Natural killer cell (primary cell): Measurements from ENCODE around the gene ATP5ME. TPM values are rescaled to one million over a fixed set of nuclear protein-coding genes. Genes with fewer than 3 reads are reported as not detected.

ENCODE experiments used
- ATAC-seq, 3 donors: fragments of 150-1000 bp in 2 of 3; fragments of 200-7000 bp in 1 of 3; cut with Tn5 transposase; 1 replicate in 1 of 3; 2 replicates in 2 of 3; pipeline ENCODE4 v1.10.0; 2021; ENCODE audit warnings: mild to moderate bottlenecking in 2 of 3, moderate library complexity in 2 of 3
- DNase-seq, 2 donors: peaks; one replicate each; pipeline versions ENCODE4 v3.0.0 to v3.0.0-alpha.2; 2013 to 2021; ENCODE audit warnings: mixed read lengths in 1 of 2
- H3K27ac ChIP-seq: one replicate; pipeline ENCODE4 v1.5.1; 2013; ENCODE audit warnings: mild to moderate bottlenecking, low read length
- H3K27me3 ChIP-seq: one replicate; pipeline ENCODE4 v1.6.1; 2013; ENCODE audit warnings: low read length; ENCODE audit not compliant: control insufficient read depth, insufficient read depth
- H3K36me3 ChIP-seq: one replicate; pipeline ENCODE4 v1.6.1; 2013; ENCODE audit warnings: low read length; ENCODE audit not compliant: control insufficient read depth, insufficient read depth
- H3K4me1 ChIP-seq: one replicate; pipeline ENCODE4 v1.6.1; 2013; ENCODE audit warnings: low read length; ENCODE audit not compliant: control insufficient read depth, insufficient read depth
- H3K4me3 ChIP-seq: one replicate; pipeline ENCODE4 v1.5.1; 2013; ENCODE audit warnings: low read length
- H3K9me3 ChIP-seq: one replicate; pipeline ENCODE4 v1.6.1; 2013; ENCODE audit warnings: low read length; ENCODE audit not compliant: control insufficient read depth, insufficient read depth
- H3K27ac Mint-ChIP-seq, 2 donors: one replicate each; pipeline ENCODE4 v1.8.0; 2022; ENCODE audit warnings: mild to moderate bottlenecking in 2 of 2, mixed read lengths in 2 of 2, moderate library complexity in 1 of 2
- H3K27me3 Mint-ChIP-seq, 2 donors: one replicate each; pipeline ENCODE4 v1.8.0; 2022; ENCODE audit warnings: low read depth in 2 of 2, mixed read lengths in 2 of 2
- H3K36me3 Mint-ChIP-seq: one replicate; pipeline ENCODE4 v1.8.0; 2022; ENCODE audit warnings: mixed read lengths
- H3K4me1 Mint-ChIP-seq, 2 donors: one replicate each; pipeline ENCODE4 v1.8.0; 2022; ENCODE audit warnings: mixed read lengths in 2 of 2
- H3K4me3 Mint-ChIP-seq: one replicate; pipeline ENCODE4 v1.8.0; 2022; ENCODE audit warnings: mild to moderate bottlenecking, moderate library complexity, mixed read lengths
- H3K9me3 Mint-ChIP-seq, 2 donors: one replicate each; pipeline ENCODE4 v1.8.0; 2022; ENCODE audit warnings: mixed read lengths in 2 of 2
- WGBS: methylation state at CpG from one replicate; pipeline ENCODE4 v1.1.7; 2013; ENCODE audit warnings: missing lambda C conversion rate; ENCODE audit not compliant: insufficient coverage; 5-methylcytosine and 5-hydroxymethylcytosine counted together
- intact Hi-C: fragments of 100-400 bp; cut with micrococcal nuclease; formaldehyde crosslinking; loops from one replicate; pipeline ENCODE4 v1.14.2; 2022
- total RNA-seq, 4 donors: library from RNA; stranded (reverse); fragments of 120-200 nt in 1 of 4; gene quantifications; one replicate each; pipeline versions ENCODE4 v1.2.3 to v1.2.4, GENCODE V29; 2013 to 2022
- TF ChIP-seq, protein P1 (sequence below): fragments of 200-600 bp; IDR thresholded peaks from one replicate; pipeline ENCODE4 v1.8.0; 2022; ENCODE audit warnings: antibody characterized with exemption

ATP5ME gene
- total RNA-seq, 3 donors from 2014 or later (not counting 1 experiment from before 2014, with no cell fraction given), result 114 to 140 (median 136) TPM

DNA sequence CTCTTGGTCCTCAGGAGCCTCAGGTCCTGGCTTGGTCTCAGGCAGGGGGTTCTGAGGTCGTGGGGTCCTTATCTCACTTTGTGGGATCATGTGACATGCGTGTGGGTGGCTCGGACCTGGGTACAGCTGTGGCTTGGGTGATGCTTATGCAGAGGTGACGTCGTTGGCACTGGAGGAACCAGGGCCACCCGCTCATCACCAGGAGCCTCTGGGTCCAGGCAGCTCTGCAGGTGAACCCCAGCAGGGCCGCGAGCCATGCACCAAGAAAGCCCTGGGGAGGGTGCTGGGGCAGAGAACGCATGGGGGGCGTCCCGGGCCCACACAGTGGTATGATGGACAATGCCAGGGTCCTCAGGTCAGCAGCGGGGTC, 8.7 kb downstream of the ATP5ME start:
- Histone ChIP-seq H3K27ac (no peak overlapping the region), H3K9me3 (no peaks in the 10 kb centered on the region), H3K27me3 (no peaks in the 10 kb centered on the region), H3K4me1 (peaks cover 24% of the 10 kb centered on the region), H3K4me3 (no peak overlapping the region), H3K36me3 (no peaks in the 10 kb centered on the region)
- ATAC-seq (no peak), DNase-seq (no peak)
- TF ChIP-seq, protein P1, sequence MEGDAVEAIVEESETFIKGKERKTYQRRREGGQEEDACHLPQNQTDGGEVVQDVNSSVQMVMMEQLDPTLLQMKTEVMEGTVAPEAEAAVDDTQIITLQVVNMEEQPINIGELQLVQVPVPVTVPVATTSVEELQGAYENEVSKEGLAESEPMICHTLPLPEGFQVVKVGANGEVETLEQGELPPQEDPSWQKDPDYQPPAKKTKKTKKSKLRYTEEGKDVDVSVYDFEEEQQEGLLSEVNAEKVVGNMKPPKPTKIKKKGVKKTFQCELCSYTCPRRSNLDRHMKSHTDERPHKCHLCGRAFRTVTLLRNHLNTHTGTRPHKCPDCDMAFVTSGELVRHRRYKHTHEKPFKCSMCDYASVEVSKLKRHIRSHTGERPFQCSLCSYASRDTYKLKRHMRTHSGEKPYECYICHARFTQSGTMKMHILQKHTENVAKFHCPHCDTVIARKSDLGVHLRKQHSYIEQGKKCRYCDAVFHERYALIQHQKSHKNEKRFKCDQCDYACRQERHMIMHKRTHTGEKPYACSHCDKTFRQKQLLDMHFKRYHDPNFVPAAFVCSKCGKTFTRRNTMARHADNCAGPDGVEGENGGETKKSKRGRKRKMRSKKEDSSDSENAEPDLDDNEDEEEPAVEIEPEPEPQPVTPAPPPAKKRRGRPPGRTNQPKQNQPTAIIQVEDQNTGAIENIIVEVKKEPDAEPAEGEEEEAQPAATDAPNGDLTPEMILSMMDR, result no peak
- Mint-ChIP-seq H3K4me1 (peaks cover 5 to 20% of the 10 kb centered on the region in 2 donors), H3K9me3 (peaks cover 0 to 2% of the 10 kb centered on the region in 2 donors), H3K27me3 (no peaks in the 10 kb centered on the region), H3K27ac (peak overlapping the region in 1 of 2 donors; percentile 89), H3K36me3 (no peaks in the 10 kb centered on the region), H3K4me3 (peak overlapping the region; percentile 83)
- intact Hi-C loops, result no loop called here
- WGBS, result 90% methylated on average over 12 of the region's 12 CpGs

DNA sequence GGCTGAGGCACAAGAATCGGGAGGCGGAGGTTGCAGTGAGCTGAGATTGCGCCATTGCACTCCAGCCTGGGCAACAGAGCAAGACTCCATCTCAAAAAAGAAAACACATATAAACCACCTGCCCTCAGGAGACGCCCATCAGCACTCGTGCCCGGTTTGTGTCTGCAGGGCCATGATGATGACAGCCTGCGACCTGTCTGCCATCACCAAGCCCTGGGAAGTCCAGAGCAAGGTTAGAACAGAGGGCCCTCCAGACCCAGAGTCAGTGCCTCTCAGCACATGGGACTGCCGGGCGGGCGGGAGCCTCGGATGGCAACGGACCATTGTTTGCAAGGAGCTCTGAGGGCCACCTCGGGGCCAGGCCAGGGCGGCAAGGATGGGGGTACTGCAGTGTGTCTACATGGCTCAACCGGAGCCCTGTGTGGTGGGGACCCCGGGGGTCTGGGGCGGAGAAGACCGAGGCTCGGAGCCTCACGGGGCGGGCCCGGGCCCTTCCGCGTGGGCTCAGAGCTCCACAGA, 9.3 kb downstream of the ATP5ME start:
- H3K4me3 ChIP-seq, result no peak overlapping the region

DNA sequence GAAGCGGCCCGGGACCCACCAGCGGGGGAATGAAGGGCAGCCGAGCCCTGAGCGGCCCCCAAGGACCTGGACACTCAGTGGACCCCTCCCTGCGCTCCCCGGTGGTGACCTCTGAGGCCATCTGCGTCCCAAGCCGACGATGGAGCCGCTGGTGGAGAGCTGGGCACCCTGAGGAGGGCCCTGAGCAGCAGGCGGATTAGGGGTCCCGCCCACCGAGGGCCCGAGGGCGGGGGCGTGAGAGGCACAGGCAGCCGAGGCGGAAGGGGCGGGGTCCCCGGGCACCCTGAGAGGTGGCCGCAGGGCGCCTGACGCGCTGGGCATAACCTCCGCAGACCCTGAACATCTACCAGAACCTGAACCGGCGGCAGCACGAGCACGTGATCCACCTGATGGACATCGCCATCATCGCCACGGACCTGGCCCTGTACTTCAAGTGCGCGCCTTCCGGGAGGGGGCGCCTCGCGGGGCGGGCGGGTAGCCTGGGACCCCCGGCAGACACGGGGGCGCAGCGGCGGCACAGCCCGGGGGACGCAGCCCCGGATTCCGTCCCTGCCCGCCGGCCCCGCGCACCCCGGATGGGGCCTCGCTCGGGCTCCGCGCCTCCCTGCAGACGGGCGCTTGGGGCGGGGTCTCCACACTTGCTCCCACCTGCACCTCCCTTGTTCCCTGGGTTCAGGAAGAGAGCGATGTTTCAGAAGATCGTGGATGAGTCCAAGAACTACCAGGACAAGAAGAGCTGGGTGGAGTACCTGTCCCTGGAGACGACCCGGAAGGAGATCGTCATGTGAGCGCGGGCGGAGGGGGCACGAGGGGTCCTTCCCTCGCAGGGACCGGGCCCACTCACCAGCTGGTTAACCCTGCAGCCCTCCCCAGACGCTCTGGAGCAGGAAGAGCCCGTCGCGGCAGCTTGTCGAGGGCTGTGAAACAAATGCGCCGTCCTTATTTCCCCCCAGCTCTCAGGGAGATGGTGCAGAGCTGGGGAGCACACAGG, 10.3 kb downstream of the ATP5ME start:
- no peaks in the 10 kb centered on the region for H3K27me3 Mint-ChIP-seq
- intact Hi-C loops, result no loop called here
- H3K4me3 Mint-ChIP-seq, result peak overlapping the region; percentile 89
- H3K9me3 Mint-ChIP-seq, result peaks cover 0 to 2% of the 10 kb centered on the region in 2 donors
- WGBS, result under 1% methylated on average over 80 of the region's 80 CpGs
- Histone ChIP-seq H3K36me3 (no peaks in the 10 kb centered on the region), H3K27me3 (no peaks in the 10 kb centered on the region), H3K4me3 (peak overlapping the region; percentile 63), H3K4me1 (peaks cover 24% of the 10 kb centered on the region), H3K27ac (peak overlapping the region; percentile 63), H3K9me3 (no peaks in the 10 kb centered on the region)
- H3K4me1 Mint-ChIP-seq, result peaks cover 5 to 20% of the 10 kb centered on the region in 2 donors
- ATAC-seq (peak; percentile 89 to 94 (median 93)), DNase-seq (peak; percentile 76 to 83)
- H3K36me3 Mint-ChIP-seq, result no peaks in the 10 kb centered on the region
- TF ChIP-seq, protein P1, result no peak
- H3K27ac Mint-ChIP-seq, result peak overlapping the region; percentile 73 to 89

More for the DNA sequence above, 9.3 kb downstream of the ATP5ME start:
- intact Hi-C loops, result no loop called here
- H3K4me1 Mint-ChIP-seq, result peaks cover 5 to 20% of the 10 kb centered on the region in 2 donors
- DNase-seq (no peak), ATAC-seq (no peak)
- peaks cover 0 to 2% of the 10 kb centered on the region in 2 donors for H3K9me3 Mint-ChIP-seq
- Histone ChIP-seq H3K27ac (no peak overlapping the region), H3K4me1 (peaks cover 24% of the 10 kb centered on the region), H3K9me3 (no peaks in the 10 kb centered on the region), H3K36me3 (no peaks in the 10 kb centered on the region), H3K27me3 (no peaks in the 10 kb centered on the region)
- peak overlapping the region; percentile 83 for H3K4me3 Mint-ChIP-seq
- TF ChIP-seq, protein P1, result no peak
- no peaks in the 10 kb centered on the region for H3K36me3 Mint-ChIP-seq
- WGBS, result 96% methylated on average over 24 of the region's 24 CpGs
- peak overlapping the region; percentile 73 to 89 for H3K27ac Mint-ChIP-seq
- H3K27me3 Mint-ChIP-seq, result no peaks in the 10 kb centered on the region
